IMR-90 (cell line): ENCODE data around the gene MOB2. TPM values are rescaled to one million over a fixed set of nuclear protein-coding genes. Genes with fewer than 3 reads are reported as not detected.

Source experiments
- ATAC-seq: fragments of 200-7000 bp; cut with Tn5 transposase; 2 replicates; pipeline ENCODE4 v1.9.1; 2020; ENCODE audit warnings: low read depth, mild to moderate bottlenecking, moderate library complexity
- BruUV-seq: library from RNA; stranded (reverse); fragments of 400-500 nt; replicated peaks from 2 replicates; lab custom pipeline; 2021; lab: Mats Ljungman, UMichigan
- CTCF ChIA-PET: fragments of 300-600 bp; formaldehyde crosslinking; extraction: SDS; loops from one replicate; lab custom pipeline; 2021; ENCODE audit warnings: antibody characterized with exemption; lab: Yijun Ruan, JAX
- POLR2A ChIA-PET: fragments of 300-600 bp; sonication (Branson Sonifier 250); formaldehyde crosslinking; loops from one replicate; lab custom pipeline; 2022; ENCODE audit warnings: antibody characterized with exemption; ENCODE audit not compliant: unreplicated experiment; lab: Charles Lee
- DNase-seq: peaks from one replicate; pipeline ENCODE4 v3.0.0; 2013
- H2AFZ ChIP-seq: replicated peaks from 2 replicates; pipeline ENCODE3; 2013; ENCODE audit warnings: low read length, mild to moderate bottlenecking; ENCODE audit not compliant: poor library complexity
- H2AK5ac ChIP-seq: 2 replicates; pipeline ENCODE4 v1.6.1; 2013; ENCODE audit warnings: low read depth, low read length, inconsistent platforms
- H2AK9ac ChIP-seq: replicated peaks from 2 replicates; pipeline ENCODE3; 2013; ENCODE audit warnings: mild to moderate bottlenecking, low read depth, low read length, moderate library complexity; ENCODE audit not compliant: poor library complexity
- H2BK120ac ChIP-seq: 2 replicates; pipeline ENCODE4 v1.6.1; 2013; ENCODE audit warnings: low read depth, low read length, inconsistent platforms
- H2BK15ac ChIP-seq: 3 replicates; pipeline ENCODE4 v1.6.1; 2013; ENCODE audit warnings: low read depth, low read length, inconsistent platforms
- H2BK20ac ChIP-seq: 2 replicates; pipeline ENCODE4 v1.6.1; 2013; ENCODE audit warnings: low read depth, mild to moderate bottlenecking, inconsistent platforms, low read length, moderate library complexity
- H2BK5ac ChIP-seq: 2 replicates; pipeline ENCODE4 v1.6.1; 2013; ENCODE audit warnings: mild to moderate bottlenecking, low read depth, low read length, inconsistent platforms; ENCODE audit not compliant: poor library complexity, severe bottlenecking
- H3K14ac ChIP-seq: replicated peaks from 2 replicates; pipeline ENCODE4 v1.6.1; 2013; ENCODE audit warnings: low read depth, low read length, inconsistent platforms
- H3K18ac ChIP-seq: 2 replicates; pipeline ENCODE4 v1.6.1; 2013; ENCODE audit warnings: low read depth, low read length, control low read depth
- H3K23ac ChIP-seq: 2 replicates; pipeline ENCODE4 v1.6.1; 2013; ENCODE audit warnings: low read depth, low read length, inconsistent platforms
- H3K27ac ChIP-seq: 2 replicates; pipeline ENCODE4 v1.5.1; 2013; ENCODE audit warnings: mild to moderate bottlenecking, control low read depth, low read length; ENCODE audit not compliant: insufficient read depth
- H3K27me3 ChIP-seq: 2 replicates; pipeline ENCODE4 v1.6.1; 2013; ENCODE audit warnings: low read length; ENCODE audit not compliant: control insufficient read depth, insufficient read depth
- H3K36me3 ChIP-seq: 2 replicates; pipeline ENCODE4 v1.6.1; 2013; ENCODE audit warnings: low read length, mixed read lengths; ENCODE audit not compliant: control insufficient read depth, insufficient read depth
- H3K4ac ChIP-seq: 2 replicates; pipeline ENCODE4 v1.6.1; 2013; ENCODE audit warnings: low read depth, low read length, inconsistent platforms
- H3K4me1 ChIP-seq: 2 replicates; pipeline ENCODE4 v1.6.1; 2013; ENCODE audit warnings: low read length, mixed read lengths; ENCODE audit not compliant: control insufficient read depth, insufficient read depth
- H3K4me2 ChIP-seq: 2 replicates; pipeline ENCODE4 v1.6.1; 2013; ENCODE audit warnings: low read depth, mild to moderate bottlenecking, control low read depth, low read length, moderate library complexity
- H3K4me3 ChIP-seq: 2 replicates; pipeline ENCODE4 v1.5.1; 2013; ENCODE audit warnings: low read depth, mild to moderate bottlenecking, control low read depth, low read length, moderate library complexity; ENCODE audit not compliant: insufficient read depth
- H3K56ac ChIP-seq: 2 replicates; pipeline ENCODE4 v1.6.1; 2013; ENCODE audit warnings: low read length, inconsistent platforms; ENCODE audit not compliant: insufficient read depth; ENCODE audit errors: extremely low read depth
- H3K79me1 ChIP-seq, 2 experiments: 2 replicates each; pipeline ENCODE4 v1.6.1; 2013; ENCODE audit warnings: low read length in 2 of 2, inconsistent platforms in 1 of 2, low read depth in 1 of 2
- H3K9ac ChIP-seq: 2 replicates; pipeline ENCODE4 v1.6.1; 2013; ENCODE audit warnings: low read depth, low read length, control low read depth
- H3K9me1 ChIP-seq: 2 replicates; pipeline ENCODE4 v1.6.1; 2013; ENCODE audit warnings: low read length, inconsistent platforms; ENCODE audit not compliant: insufficient read depth
- H3K9me3 ChIP-seq: 2 replicates; pipeline ENCODE4 v1.6.1; 2013; ENCODE audit warnings: low read length; ENCODE audit not compliant: control insufficient read depth, insufficient read depth
- H4K20me1 ChIP-seq: 2 replicates; pipeline ENCODE4 v1.6.1; 2013; ENCODE audit warnings: low read length, inconsistent platforms; ENCODE audit not compliant: insufficient read depth
- H4K5ac ChIP-seq: 2 replicates; pipeline ENCODE4 v1.6.1; 2013; ENCODE audit warnings: mild to moderate bottlenecking, low read depth, low read length, control low read depth
- H4K8ac ChIP-seq, 2 experiments: 2 replicates each; pipeline ENCODE4 v1.6.1; 2013; ENCODE audit warnings: low read depth in 2 of 2, low read length in 2 of 2, control low read depth in 1 of 2, inconsistent platforms in 1 of 2
- H4K91ac ChIP-seq: 2 replicates; pipeline ENCODE4 v1.6.1; 2013; ENCODE audit warnings: low read depth, low read length, inconsistent platforms; ENCODE audit not compliant: insufficient read depth
- CHD1 ChIP-seq: IDR thresholded peaks from 2 replicates; pipeline ENCODE4 v1.6.1; 2012; ENCODE audit warnings: low read depth, low read length, improper control_type of control experiment
- SMC3 ChIP-seq: fragments of 150-350 bp; IDR thresholded peaks from 2 replicates; pipeline ENCODE4 v1.6.1; 2016; ENCODE audit warnings: low read depth, mild to moderate bottlenecking, antibody characterized with exemption, low read length, moderate library complexity
- WGBS, 2 experiments: methylation state at CpG; one replicate each; pipeline versions ENCODE4 v1.1.5 to v1.1.7; 2013; ENCODE audit warnings: missing lambda C conversion rate in 2 of 2; ENCODE audit not compliant: insufficient read length in 1 of 2; ENCODE audit errors: extremely low coverage in 2 of 2; 5-methylcytosine and 5-hydroxymethylcytosine counted together
- dilution Hi-C: fragments of 300-500 bp; cut with HindIII; formaldehyde crosslinking; loops from one replicate; pipeline ENCODE4 v1.14.3; 2018; ENCODE audit warnings: low sequenced_read_pairs; ENCODE audit not compliant: unreplicated experiment
- in situ Hi-C: fragments of 300-500 bp; cut with MboI; formaldehyde crosslinking; loops from 3 replicates; pipeline ENCODE4 v1.14.3; 2019; ENCODE audit warnings: low sequenced_read_pairs, inconsistent platforms, mixed read lengths
- intact Hi-C: fragments of 100-400 bp; cut with micrococcal nuclease; formaldehyde crosslinking; loops from 2 replicates; pipeline ENCODE4 v1.10.0; 2022
- polyA plus RNA-seq, 3 experiments: library from polyadenylated mRNA; depleted of rRNA; stranded (reverse); fragments of >200 nt; gene quantifications; 2 replicates each; pipeline ENCODE4 v1.2.3, GENCODE V29; 2012; ENCODE audit warnings: low replicate concordance in 1 of 3
- total RNA-seq: library from RNA; depleted of rRNA; stranded (reverse); fragments of >200 nt; gene quantifications from 2 replicates; pipeline ENCODE4 v1.2.3, GENCODE V29; 2012

The MOB2 gene
- total and polyA plus RNA-seq, 2 of the 4 experiments (the other 2 are of a cell fraction), result 23.7 to 36.2 TPM

GRCh38 chr11:1469287-1469910 lies 17.2 kb downstream of the MOB2 start:
- Histone ChIP-seq H3K4me2 (no peak overlapping the region), H4K5ac (no peak overlapping the region), H2AFZ (no peak overlapping the region), H3K23ac (no peak overlapping the region), H2AK5ac (no peak overlapping the region), H4K8ac (no peak overlapping the region), H3K27me3 (no peaks in the 10 kb centered on the region), H3K4me1 (no peaks in the 10 kb centered on the region), H3K79me1 (no peaks in the 10 kb centered on the region), H3K14ac (no peak overlapping the region), H2AK9ac (no peak overlapping the region), H3K56ac (no peak overlapping the region), H3K9me1 (no peaks in the 10 kb centered on the region), H3K18ac (no peak overlapping the region), H3K4ac (no peak overlapping the region), H4K20me1 (no peaks in the 10 kb centered on the region; the same call in 1 of the 2 replicates), H3K27ac (no peak overlapping the region), H2BK15ac (no peak overlapping the region), H3K36me3 (peaks cover 18% of the 10 kb centered on the region), H2BK5ac (no peak overlapping the region), H3K4me3 (no peak overlapping the region), H4K91ac (no peak overlapping the region), H3K9ac (no peak overlapping the region), H2BK120ac (no peak overlapping the region), H3K9me3 (no peaks in the 10 kb centered on the region), H2BK20ac (no peak overlapping the region)
- intact Hi-C loops (no loop called here), in situ Hi-C loops (no loop called here), dilution Hi-C loops (no loop called here)
- POLR2A ChIA-PET, result no interaction called here
- DNase-seq, result no peak
- CTCF ChIA-PET, result interaction anchor here (0.7 kb wide), 1 partner anchor 31 kb away, joined by 3 read pairs; no protein-coding TSS in a partner anchor
- no peak for ATAC-seq
- WGBS, 2 experiments, result no CpG with 5 or more reads among the region's 19 CpGs
- BruUV-seq, result no TSS peak
- TF ChIP-seq CHD1 (no peak), SMC3 (no peak)
